Activated naive CD4-positive, alpha-beta T cell treated with anti-CD3 and anti-CD28 coated beads, Interleukin-2, amount 50 U/mL, for 24 hours (primary cell): Measurements from ENCODE around the gene MSH2.
"Not testable (repeated sequence)": the region's sequence is repeated elsewhere in the genome, so short reads cannot be mapped to it uniquely, and the experiment has no call there.

Experiments
- H3K27ac Mint-ChIP-seq: one replicate; pipeline ENCODE4 v1.8.0; 2021; ENCODE audit warnings: mild to moderate bottlenecking, mixed read lengths
- H3K27me3 Mint-ChIP-seq: one replicate; pipeline ENCODE4 v1.8.0; 2021; ENCODE audit warnings: mixed read lengths
- H3K36me3 Mint-ChIP-seq: one replicate; pipeline ENCODE4 v1.8.0; 2021; ENCODE audit warnings: mixed read lengths
- H3K4me1 Mint-ChIP-seq: one replicate; pipeline ENCODE4 v1.8.0; 2021; ENCODE audit warnings: mixed read lengths
- H3K4me3 Mint-ChIP-seq: one replicate; pipeline ENCODE4 v1.8.0; 2021; ENCODE audit warnings: mild to moderate bottlenecking, mixed read lengths
- H3K9me3 Mint-ChIP-seq: one replicate; pipeline ENCODE4 v1.8.0; 2021; ENCODE audit warnings: mixed read lengths

MSH2 gene

DNA sequence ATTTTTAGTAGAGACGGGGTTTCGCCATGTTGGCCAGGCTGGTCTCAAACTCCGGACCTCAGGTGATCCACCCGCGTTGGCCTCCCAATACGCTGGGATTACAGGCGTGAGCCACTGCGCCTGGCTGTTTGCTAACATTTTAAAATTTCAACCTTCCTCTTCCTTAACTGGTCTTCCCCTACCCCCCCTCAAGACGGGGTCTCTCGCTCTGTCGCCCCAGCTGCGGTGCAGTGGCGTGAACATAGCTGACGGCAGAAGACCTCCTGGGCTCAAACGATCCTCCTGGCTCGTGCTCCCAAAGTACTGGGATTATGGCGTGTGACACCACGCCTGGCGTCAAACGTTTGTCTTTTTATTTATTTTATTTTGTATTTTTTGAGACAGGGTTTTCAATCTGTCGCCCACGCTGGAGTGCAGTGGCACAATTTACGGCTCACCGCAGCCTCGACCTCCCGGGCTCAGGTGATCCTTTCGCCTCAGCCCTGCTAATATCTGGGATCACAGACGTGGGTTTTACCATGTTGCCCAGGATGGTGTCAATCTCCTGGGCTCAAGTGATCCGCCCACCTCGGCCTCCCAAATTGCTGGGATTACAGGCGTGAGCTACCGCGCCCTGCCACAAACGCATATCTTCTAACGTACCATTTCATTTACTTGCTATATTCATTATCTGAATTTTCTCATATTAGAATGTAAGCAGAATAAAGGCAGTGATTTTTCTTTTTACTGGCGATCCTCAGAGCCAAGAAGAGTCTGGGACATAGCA, 984 bp upstream of the MSH2 start:
- H3K27ac Mint-ChIP-seq, result peak overlapping the region; percentile 97
- peak overlapping the region; percentile 97 for H3K4me3 Mint-ChIP-seq
- H3K4me1 Mint-ChIP-seq, result peaks cover 32% of the 10 kb centered on the region
- no peaks in the 10 kb centered on the region for H3K9me3 Mint-ChIP-seq
- no peaks in the 10 kb centered on the region for H3K27me3 Mint-ChIP-seq
- H3K36me3 Mint-ChIP-seq, result peaks cover 10% of the 10 kb centered on the region

DNA sequence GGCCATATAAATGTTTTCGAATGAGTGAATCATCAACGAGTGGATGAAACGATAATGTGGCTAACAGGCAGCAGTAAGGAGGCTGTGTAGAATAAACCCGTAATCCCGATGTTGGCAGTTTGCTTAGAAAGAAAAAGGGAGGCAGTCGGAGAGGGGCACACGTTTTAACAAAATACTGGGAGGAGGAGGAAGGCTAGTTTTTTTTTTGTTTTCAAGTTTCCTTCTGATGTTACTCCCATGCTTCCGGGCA, 476 bp upstream of the MSH2 start:
- Mint-ChIP-seq H3K4me3 (peak overlapping the region; percentile 97), H3K27me3 (no peaks in the 10 kb centered on the region), H3K27ac (peak overlapping the region; percentile 97), H3K4me1 (peaks cover 36% of the 10 kb centered on the region), H3K9me3 (no peaks in the 10 kb centered on the region), H3K36me3 (peaks cover 10% of the 10 kb centered on the region)

DNA sequence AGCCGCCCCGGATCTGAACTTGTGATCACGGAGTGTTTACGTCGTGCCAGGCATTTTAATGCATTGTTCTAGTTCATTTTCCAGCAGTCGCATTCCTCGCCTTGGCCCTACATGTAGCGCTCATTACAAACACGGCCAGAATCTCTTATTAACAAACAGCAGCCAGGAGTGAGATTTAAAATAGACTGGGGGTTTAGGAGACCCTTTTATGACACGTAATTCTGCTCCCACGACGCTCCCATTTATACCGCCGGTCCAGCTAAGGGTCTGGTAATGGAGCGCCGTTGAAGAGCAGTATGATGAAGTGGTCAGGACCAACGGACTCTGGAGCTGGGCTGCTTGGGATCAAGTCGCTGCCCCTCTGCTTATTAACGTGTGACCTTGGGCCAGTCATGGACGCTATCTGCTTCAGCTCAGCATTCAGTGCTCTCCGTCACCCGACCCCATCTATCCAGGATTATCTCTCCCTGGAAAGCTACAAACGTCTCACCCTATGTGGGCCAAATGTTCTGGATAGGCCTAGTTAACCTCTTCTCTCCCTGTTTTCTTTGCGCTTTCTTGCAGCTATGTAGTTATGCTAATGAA, 745 bp downstream of the MSH2 start:
- H3K27ac Mint-ChIP-seq, result peak overlapping the region; percentile 97
- peak overlapping the region; percentile 97 for H3K4me3 Mint-ChIP-seq
- no peaks in the 10 kb centered on the region for H3K9me3 Mint-ChIP-seq
- peaks cover 12% of the 10 kb centered on the region for H3K36me3 Mint-ChIP-seq
- peaks cover 44% of the 10 kb centered on the region for H3K4me1 Mint-ChIP-seq
- H3K27me3 Mint-ChIP-seq, result no peaks in the 10 kb centered on the region

DNA sequence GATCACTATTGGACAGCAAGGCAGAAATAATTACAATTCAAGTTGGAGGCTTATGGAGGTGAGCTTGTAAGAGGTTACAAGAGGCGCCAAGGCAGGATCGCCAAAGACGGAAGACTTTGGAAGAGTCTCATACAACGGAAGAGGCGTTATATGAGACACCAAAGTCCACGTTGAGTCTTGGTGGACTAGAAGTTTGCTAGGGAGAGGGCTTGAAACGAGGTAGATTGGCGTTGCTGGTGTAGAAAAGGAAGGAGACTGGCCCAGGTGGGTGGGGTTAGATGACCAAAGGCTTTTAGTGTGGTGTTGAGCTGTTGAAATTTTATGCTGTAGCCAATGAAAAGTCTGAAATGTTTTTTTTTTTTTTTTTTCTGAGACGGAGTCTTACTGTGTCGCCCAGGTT, 1.4 kb downstream of the MSH2 start:
- H3K9me3 Mint-ChIP-seq, result no peaks in the 10 kb centered on the region
- H3K4me3 Mint-ChIP-seq, result peak overlapping the region; percentile 97
- no peaks in the 10 kb centered on the region for H3K27me3 Mint-ChIP-seq
- H3K27ac Mint-ChIP-seq, result no peak overlapping the region
- H3K36me3 Mint-ChIP-seq, result peaks cover 12% of the 10 kb centered on the region
- peaks cover 44% of the 10 kb centered on the region for H3K4me1 Mint-ChIP-seq

DNA sequence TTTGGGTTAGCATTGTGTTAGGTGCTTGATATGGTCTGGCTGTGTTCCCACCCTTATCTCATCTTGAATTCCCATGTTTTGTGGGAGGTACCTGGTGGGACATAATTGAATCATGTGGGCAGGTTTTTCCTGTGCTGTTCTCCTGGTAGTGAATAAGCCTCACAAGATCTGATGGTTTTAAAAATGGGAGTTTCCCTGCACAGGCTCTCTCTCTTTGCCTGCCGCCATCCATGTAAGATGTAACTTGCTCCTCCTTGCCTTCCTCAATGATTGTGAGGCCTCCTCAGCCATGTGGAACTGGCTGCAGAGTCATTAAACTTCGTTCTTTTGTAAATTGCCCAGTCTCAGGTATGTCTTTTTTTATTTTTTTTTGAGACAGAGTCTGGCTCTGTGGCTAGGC, 2.8 kb downstream of the MSH2 start:
- peaks cover 15% of the 10 kb centered on the region for H3K36me3 Mint-ChIP-seq
- peak overlapping the region; percentile 57 for H3K4me3 Mint-ChIP-seq
- no peak overlapping the region for H3K27ac Mint-ChIP-seq
- H3K4me1 Mint-ChIP-seq, result peaks cover 44% of the 10 kb centered on the region
- no peaks in the 10 kb centered on the region for H3K9me3 Mint-ChIP-seq
- no peaks in the 10 kb centered on the region for H3K27me3 Mint-ChIP-seq

DNA sequence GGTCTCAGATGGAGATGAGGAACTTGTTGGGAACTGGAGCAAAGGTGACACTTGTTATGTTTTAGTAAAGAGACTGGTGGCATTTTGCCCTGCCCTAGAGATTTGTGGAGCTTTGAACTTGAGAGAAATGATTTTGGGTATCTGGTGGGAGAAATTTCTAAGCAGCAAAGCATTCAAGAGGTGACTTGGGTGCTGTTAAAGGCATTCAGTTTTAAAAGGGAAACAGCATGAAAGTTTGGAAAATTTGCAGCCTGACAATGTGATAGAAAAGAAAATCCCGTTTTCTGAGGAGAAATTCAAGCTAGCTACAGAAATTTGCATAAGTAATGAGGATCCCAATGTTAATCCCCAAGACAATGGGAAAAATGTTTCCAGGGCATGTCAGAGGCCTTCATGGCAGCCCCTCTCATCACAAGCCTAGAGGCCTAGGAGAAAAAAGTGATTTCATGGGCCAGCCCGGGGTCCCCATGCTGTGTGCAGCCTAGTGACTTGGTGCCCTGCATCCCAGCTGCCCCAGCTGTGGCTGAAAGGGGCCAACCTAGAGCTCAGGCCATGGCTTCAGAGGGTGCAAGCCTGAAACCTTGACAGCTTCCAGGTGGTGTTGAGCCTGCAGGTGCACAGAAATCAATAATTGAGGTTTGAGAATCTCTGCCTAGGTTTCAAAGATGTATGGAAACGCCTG, 3.8 kb downstream of the MSH2 start:
- H3K27me3 Mint-ChIP-seq, H3K4me3 Mint-ChIP-seq, H3K9me3 Mint-ChIP-seq, H3K27ac Mint-ChIP-seq: not testable (repeated sequence)
- H3K36me3 Mint-ChIP-seq, result peaks cover 15% of the 10 kb centered on the region
- H3K4me1 Mint-ChIP-seq, result peaks cover 44% of the 10 kb centered on the region

DNA sequence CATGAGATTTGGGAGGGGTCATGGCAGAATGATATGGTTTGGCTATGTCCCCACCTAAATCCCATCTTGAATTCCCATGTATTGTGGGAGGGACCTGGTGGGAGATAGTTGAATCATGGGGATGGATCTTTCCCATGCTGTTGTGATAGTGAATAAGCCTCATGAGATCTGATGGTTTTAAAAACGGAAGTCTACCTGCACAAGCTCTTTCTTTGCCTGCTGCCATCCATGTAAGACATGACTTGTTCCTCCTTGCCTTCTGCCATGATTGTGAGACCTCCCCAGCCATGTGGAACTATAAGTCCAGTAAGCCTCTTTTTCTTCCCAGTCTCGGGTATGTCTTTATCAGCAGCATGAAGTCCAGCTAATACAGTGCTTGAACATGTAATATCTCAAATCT, 5.0 kb downstream of the MSH2 start:
- H3K4me3 Mint-ChIP-seq, H3K9me3 Mint-ChIP-seq, H3K27me3 Mint-ChIP-seq, H3K27ac Mint-ChIP-seq: not testable (repeated sequence)
- Mint-ChIP-seq H3K36me3 (peaks cover 16% of the 10 kb centered on the region), H3K4me1 (peaks cover 34% of the 10 kb centered on the region)

DNA sequence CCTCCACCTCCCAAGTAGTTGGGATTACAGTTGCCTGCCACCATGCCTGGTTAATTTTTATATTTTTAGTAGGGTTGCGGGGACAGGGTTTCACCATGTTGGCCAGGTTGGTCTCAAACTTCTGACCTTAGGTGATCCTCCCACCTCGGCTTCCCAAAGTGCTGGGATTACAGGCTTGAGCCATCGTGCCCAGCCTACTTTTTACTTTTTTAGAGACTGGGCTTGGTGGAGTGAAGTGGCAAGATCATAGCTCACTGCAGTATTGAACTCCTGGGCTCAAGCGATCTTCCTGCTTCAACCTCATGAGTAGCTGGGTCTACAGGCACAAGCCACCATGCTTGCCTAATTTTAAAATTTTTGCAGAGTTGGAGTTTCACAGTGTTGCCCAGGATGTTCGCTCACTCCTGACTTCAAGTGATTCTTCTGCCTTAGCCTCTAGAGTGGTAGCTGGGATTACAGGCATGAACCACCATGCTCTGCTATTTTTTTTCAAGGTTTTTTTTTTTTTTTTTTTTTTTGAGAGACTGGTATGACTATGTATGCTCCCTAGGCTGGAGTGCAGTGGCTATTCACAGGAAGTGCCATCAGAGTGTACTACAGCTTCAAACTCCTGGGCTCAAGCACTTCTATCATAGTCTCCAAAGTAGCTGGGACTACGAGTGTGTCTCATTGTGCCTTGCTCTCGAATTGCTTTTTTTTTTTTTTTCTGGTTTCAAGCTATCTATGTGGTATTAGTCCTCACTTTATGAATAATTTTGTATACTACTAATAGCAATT, 11.9 kb downstream of the MSH2 start:
- Mint-ChIP-seq H3K4me1 (no peaks in the 10 kb centered on the region), H3K36me3 (peaks cover 17% of the 10 kb centered on the region), H3K9me3 (no peaks in the 10 kb centered on the region), H3K27ac (no peak overlapping the region), H3K4me3 (no peak overlapping the region), H3K27me3 (no peaks in the 10 kb centered on the region)

DNA sequence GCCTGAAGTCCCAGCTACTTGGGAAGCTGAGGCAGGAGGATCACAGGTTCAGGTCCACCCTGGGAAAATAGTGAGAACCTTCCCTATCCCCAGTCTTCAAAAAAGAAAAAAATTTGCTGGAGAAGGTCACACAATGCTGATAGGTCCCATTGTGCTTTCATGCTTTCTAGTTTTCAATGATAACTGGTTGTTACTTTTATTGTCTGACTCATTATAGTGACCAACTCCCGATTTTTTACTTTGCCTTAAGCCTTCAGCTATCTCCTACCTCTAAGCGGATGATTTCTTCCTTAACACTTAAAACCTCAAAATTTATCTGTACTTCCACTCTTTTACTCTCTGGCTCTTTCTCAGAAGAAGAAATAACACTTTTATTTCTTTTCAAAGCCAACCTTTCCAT, 17.3 kb downstream of the MSH2 start:
- peaks cover 16% of the 10 kb centered on the region for H3K36me3 Mint-ChIP-seq
- H3K4me1 Mint-ChIP-seq, result no peaks in the 10 kb centered on the region
- H3K27me3 Mint-ChIP-seq, result no peaks in the 10 kb centered on the region
- H3K27ac Mint-ChIP-seq, result no peak overlapping the region
- H3K4me3 Mint-ChIP-seq, result no peak overlapping the region
- H3K9me3 Mint-ChIP-seq, result no peaks in the 10 kb centered on the region

DNA sequence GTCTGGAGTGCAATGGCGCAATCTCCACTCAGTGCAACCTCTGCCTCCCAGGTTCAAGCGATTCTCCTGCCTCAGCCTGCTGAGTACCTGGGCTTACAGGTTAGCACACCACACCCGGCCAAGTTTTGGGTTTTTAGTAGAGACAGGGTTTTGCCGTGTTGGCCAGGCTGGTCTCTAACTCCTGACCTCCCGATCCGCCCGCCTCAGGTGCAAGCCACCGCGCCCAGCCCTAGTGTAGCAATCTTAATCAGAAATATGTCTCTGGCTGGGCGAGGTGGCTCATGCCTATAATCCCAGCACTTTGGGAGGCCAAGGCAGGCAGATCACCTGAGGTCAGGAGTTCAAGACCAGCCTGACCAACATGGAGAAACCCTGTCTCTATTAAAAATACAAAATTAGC, 17.7 kb downstream of the MSH2 start:
- H3K4me3 Mint-ChIP-seq, H3K27me3 Mint-ChIP-seq, H3K9me3 Mint-ChIP-seq, H3K27ac Mint-ChIP-seq, H3K4me1 Mint-ChIP-seq: not testable (repeated sequence)
- peaks cover 18% of the 10 kb centered on the region for H3K36me3 Mint-ChIP-seq

DNA sequence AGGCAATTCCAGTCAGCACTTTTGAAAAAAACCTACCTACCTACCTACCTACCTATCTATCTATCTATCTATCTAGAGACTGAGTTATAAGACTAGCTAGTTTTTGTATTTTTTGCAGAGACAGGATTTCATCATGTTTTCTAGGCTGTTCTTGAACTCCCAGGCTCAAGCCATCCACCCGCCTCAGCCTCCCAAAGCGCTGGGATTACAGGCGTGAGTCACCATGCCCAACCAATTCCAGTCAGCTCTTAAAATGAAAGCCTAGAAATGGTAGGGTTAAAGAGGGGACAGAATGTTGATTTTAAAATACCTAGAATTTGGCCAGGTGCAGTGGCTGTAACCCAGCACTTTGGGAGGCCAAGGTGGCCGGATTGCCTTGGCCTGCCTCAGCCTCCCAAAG, 19.1 kb downstream of the MSH2 start:
- H3K27ac Mint-ChIP-seq, result no peak overlapping the region
- peaks cover 14% of the 10 kb centered on the region for H3K36me3 Mint-ChIP-seq
- no peak overlapping the region for H3K4me3 Mint-ChIP-seq
- no peaks in the 10 kb centered on the region for H3K9me3 Mint-ChIP-seq
- no peaks in the 10 kb centered on the region for H3K4me1 Mint-ChIP-seq
- no peaks in the 10 kb centered on the region for H3K27me3 Mint-ChIP-seq

DNA sequence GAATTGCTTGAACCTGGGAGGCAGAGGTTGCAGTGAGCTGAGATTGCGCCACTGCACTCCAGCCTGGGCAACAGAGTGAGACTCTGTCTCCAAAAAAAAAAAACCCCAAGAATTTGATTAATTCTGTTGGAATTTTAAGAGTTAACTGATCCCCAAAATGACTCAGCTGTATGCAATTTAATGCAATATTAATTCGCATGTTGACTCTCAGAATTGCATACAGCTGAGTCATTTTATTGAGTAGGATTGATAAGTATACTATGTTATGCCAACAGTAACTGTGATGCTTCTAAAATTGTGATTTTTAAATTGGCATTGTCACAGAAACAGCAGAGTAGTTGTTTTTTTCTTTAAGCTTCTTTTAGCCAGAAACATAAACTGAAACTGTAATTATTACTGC, 19.6 kb downstream of the MSH2 start:
- Mint-ChIP-seq H3K36me3 (peaks cover 14% of the 10 kb centered on the region), H3K9me3 (no peaks in the 10 kb centered on the region), H3K4me1 (no peaks in the 10 kb centered on the region), H3K27ac (no peak overlapping the region), H3K27me3 (no peaks in the 10 kb centered on the region), H3K4me3 (no peak overlapping the region)

DNA sequence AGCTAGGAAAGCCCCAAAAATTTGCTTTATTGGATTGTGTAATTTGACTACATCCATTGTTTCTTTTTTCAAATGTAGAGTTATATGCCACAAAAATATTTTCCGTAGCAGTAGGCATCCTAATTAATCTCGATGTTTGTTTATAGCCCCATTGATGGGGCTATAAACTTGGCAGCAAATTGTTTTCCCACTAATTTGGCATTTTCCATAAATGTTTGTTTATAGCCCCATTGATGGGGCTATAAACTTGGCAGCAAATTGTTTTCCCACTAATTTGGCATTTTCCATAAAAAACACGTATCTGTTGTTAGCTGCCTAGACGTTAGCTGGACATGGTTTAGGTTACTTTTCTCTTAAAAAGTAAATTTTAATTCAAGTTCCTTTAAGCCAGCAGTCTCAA, 23.8 kb downstream of the MSH2 start:
- Mint-ChIP-seq H3K27ac (no peak overlapping the region), H3K4me3 (no peak overlapping the region), H3K9me3 (no peaks in the 10 kb centered on the region), H3K4me1 (no peaks in the 10 kb centered on the region), H3K27me3 (no peaks in the 10 kb centered on the region), H3K36me3 (peaks cover 7% of the 10 kb centered on the region)

DNA sequence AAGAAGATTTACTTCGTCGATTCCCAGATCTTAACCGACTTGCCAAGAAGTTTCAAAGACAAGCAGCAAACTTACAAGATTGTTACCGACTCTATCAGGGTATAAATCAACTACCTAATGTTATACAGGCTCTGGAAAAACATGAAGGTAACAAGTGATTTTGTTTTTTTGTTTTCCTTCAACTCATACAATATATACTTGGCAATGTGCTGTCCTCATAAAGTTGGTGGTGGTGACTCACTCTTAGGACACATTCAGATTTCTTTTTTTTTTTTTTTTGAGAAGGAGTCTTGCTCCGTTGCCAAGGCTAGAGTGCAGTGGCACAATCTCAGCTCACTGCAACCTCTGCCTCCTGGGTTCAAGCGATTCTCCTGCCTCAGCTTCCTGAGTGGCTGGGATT, 26.8 kb downstream of the MSH2 start:
- no peaks in the 10 kb centered on the region for H3K4me1 Mint-ChIP-seq
- peaks cover 13% of the 10 kb centered on the region for H3K36me3 Mint-ChIP-seq
- no peak overlapping the region for H3K4me3 Mint-ChIP-seq
- H3K27me3 Mint-ChIP-seq, result no peaks in the 10 kb centered on the region
- no peak overlapping the region for H3K27ac Mint-ChIP-seq
- H3K9me3 Mint-ChIP-seq, result no peaks in the 10 kb centered on the region

DNA sequence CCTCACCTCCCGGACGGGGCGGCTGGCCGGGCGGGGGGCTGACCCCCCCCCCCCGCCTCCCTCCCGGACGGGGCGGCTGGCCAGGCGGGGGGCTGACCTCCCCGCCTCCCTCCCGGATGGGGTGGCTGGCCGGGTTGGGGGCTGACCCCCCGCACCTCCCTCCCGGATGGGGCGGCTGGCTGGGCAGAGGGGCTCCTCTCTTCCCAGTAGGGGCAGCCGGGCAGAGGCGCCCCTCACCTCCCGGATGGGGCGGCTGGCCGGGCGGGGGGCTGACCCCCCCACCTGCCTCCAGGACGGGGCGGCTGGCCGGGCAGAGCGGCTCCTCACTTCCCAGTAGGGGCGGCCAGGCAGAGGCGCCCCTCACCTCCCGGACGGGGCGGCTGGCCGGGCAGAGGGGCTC, 30.1 kb downstream of the MSH2 start:
- H3K9me3 Mint-ChIP-seq, H3K4me3 Mint-ChIP-seq, H3K27ac Mint-ChIP-seq, H3K4me1 Mint-ChIP-seq, H3K27me3 Mint-ChIP-seq: not testable (repeated sequence)
- peaks cover 13% of the 10 kb centered on the region for H3K36me3 Mint-ChIP-seq

DNA sequence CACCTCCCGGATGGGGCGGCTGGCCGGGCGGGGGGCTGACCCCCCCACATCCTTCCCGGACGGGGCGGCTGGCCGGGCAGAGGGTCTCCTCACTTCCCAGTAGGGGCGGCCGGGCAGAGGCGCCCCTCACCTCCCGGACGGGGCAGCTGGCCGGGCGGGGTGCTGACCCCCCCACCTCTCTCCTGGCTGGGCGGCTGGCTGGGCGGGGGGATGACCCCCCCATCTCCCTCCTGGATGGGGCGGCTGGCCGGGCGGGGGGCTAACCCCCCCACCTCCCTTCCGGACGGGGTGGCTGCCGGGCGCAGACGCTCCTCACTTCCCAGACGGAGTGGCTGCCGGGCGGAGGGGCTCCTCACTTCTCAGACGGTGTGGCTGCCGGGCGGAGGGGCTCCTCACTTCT, 30.5 kb downstream of the MSH2 start:
- not testable (repeated sequence) for H3K27ac Mint-ChIP-seq, H3K27me3 Mint-ChIP-seq, H3K4me1 Mint-ChIP-seq, H3K4me3 Mint-ChIP-seq, H3K9me3 Mint-ChIP-seq
- peaks cover 17% of the 10 kb centered on the region for H3K36me3 Mint-ChIP-seq
